Measurements from ENCODE around the gene TAX1BP1.

DNA sequence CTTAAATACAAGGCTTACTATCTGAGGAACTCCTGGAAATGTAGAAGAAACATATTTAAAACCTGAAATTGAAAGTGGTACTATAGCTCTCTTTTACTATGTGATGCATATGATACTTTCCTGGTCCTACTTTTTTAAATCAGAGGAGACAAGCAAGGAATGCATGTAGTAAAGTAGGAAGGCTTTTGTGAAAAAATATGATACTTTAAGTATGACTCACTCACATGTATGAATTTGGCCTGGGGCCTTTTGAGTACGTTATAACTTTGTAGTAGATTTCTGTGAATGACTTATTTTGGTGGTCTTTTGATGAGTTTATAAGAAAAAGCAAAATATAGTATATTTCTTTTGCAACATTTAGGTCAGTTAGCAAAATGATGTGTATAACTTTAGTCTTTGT is 53.8 kb downstream of the TAX1BP1 start:
- TF ChIP-seq POLR2A (IDR thresholded peaks at IDR 0.05; ENCODE audit: low read length): no peak
- no peak for TF ChIP-seq GATA1 (IDR thresholded peaks at IDR 0.05; ENCODE audit: low read depth, low read length)

All from erythroblast (primary cell).